ENCODE data around the gene FAM107B.

The FAM107B gene

GRCh38 chr10:14532473-14533251 lies 242.0 kb downstream of the FAM107B start:
- ChIA-PET POLR2A (no interaction called here), CTCF (no interaction called here)
- H3K4me3 ChIP-seq (ENCODE audit: low read depth, low read length), result no peak overlapping the region
- TF ChIP-seq, protein P1, sequence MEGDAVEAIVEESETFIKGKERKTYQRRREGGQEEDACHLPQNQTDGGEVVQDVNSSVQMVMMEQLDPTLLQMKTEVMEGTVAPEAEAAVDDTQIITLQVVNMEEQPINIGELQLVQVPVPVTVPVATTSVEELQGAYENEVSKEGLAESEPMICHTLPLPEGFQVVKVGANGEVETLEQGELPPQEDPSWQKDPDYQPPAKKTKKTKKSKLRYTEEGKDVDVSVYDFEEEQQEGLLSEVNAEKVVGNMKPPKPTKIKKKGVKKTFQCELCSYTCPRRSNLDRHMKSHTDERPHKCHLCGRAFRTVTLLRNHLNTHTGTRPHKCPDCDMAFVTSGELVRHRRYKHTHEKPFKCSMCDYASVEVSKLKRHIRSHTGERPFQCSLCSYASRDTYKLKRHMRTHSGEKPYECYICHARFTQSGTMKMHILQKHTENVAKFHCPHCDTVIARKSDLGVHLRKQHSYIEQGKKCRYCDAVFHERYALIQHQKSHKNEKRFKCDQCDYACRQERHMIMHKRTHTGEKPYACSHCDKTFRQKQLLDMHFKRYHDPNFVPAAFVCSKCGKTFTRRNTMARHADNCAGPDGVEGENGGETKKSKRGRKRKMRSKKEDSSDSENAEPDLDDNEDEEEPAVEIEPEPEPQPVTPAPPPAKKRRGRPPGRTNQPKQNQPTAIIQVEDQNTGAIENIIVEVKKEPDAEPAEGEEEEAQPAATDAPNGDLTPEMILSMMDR (IDR thresholded peaks at IDR 0.05; ENCODE audit: insufficient read depth, low read length, missing control alignments), result no peak
- DNase-seq (ENCODE audit: low read depth, low spot score), result no peak

GRCh38 chr10:14531974-14532373 lies 242.7 kb downstream of the FAM107B start:
- ChIA-PET POLR2A (no interaction called here), CTCF (interaction anchor here (1.2 kb wide), 1 partner anchor 292 kb away, joined by 4 read pairs; no protein-coding TSS in a partner anchor)
- TF ChIP-seq, protein P1 (IDR thresholded peaks at IDR 0.05; ENCODE audit: insufficient read depth, low read length, missing control alignments), result no peak
- no peak for DNase-seq (ENCODE audit: low read depth, low spot score)
- H3K4me3 ChIP-seq (ENCODE audit: low read depth, low read length), result no peak overlapping the region

- no peak overlapping the region for H3K4me3 ChIP-seq (ENCODE audit: low read depth, low read length)
- CTCF ChIA-PET, result no interaction called here
- no peak for DNase-seq (ENCODE audit: low read depth, low spot score)
- POLR2A ChIA-PET, result no interaction called here
- TF ChIP-seq, protein P1 (IDR thresholded peaks at IDR 0.05; ENCODE audit: insufficient read depth, low read length, missing control alignments), result no peak
Measured at GRCh38 chr10:14530465-14530864, 244.2 kb downstream of the FAM107B start.

DNA sequence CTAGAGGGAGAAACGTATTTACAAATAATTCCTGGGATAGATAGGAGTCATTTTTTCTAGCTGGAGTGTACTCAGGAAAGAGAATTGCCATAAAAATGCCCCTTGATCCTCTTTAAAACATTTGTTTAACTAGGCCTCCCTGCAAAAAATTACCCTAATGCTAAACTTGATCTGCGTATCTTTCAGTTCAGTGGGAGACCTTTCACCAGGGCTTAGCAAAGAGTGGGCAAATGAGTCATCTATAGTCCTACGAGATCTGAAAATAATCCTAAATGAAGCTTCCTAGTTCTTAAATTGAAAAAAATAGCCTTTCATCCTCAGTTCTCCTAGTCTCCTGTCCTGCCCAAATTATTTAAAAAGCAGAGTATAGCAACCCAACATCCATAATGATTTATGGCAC lies 245.3 kb downstream of the FAM107B start:
- H3K4me3 ChIP-seq (ENCODE audit: low read depth, low read length), result no peak overlapping the region
- DNase-seq (ENCODE audit: low read depth, low spot score), result no peak
- CTCF ChIA-PET, result interaction anchor here (1.2 to 1.3 kb wide), 2 partner anchors 30 to 294 kb away, joined by 3 to 4 read pairs; no protein-coding TSS in a partner anchor
- TF ChIP-seq, protein P1 (IDR thresholded peaks at IDR 0.05; ENCODE audit: insufficient read depth, low read length, missing control alignments), result no peak
- POLR2A ChIA-PET, result interaction anchor here (0.6 kb wide), 1 partner anchor 605 kb away, joined by 3 read pairs; no protein-coding TSS in a partner anchor

DNA sequence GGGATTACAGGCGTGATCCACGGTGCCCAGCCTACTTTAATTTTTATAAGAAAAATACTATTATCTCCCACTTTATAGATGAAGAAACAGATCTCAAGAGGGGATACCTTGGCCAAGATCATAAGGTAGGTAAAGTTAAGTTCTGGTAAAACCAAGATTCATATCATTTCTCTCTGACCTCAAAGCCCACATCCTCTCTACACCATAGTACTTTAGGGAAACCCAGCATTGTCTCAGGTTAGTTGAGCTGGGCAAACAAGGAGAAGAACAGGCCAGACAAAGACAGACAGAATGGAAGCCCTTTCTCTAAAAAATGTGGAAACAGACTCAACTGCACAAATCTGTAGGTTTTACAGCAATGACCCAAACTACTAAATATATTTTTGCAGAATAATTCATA lies 246.2 kb downstream of the FAM107B start:
- CTCF ChIA-PET, result interaction anchor here (1.2 to 1.3 kb wide), 2 partner anchors 30 to 295 kb away, joined by 3 to 4 read pairs; no protein-coding TSS in a partner anchor
- no peak overlapping the region for H3K4me3 ChIP-seq (ENCODE audit: low read depth, low read length)
- TF ChIP-seq, protein P1 (IDR thresholded peaks at IDR 0.05; ENCODE audit: insufficient read depth, low read length, missing control alignments), result no peak
- no peak for DNase-seq (ENCODE audit: low read depth, low spot score)
- POLR2A ChIA-PET, result interaction anchor here (0.5 to 0.6 kb wide), 2 partner anchors 537 to 605 kb away, joined by 3 read pairs; no protein-coding TSS in a partner anchor

GRCh38 chr10:14527915-14528314 lies 246.8 kb downstream of the FAM107B start:
- ChIA-PET POLR2A (no interaction called here), CTCF (interaction anchor here (1.3 to 1.4 kb wide), 2 partner anchors 13 to 295 kb away, joined by 3 to 4 read pairs; no protein-coding TSS in a partner anchor)
- H3K4me3 ChIP-seq (ENCODE audit: low read depth, low read length), result no peak overlapping the region
- TF ChIP-seq, protein P1 (IDR thresholded peaks at IDR 0.05; ENCODE audit: insufficient read depth, low read length, missing control alignments), result no peak
- DNase-seq (ENCODE audit: low read depth, low spot score), result no peak
